Stimulated activated CD8-positive, alpha-beta memory T cell treated with anti-CD3 and anti-CD28 coated beads, Interleukin-7, amount 100 ng/mL, for 1 hour (primary cell): ENCODE results near the gene GDI1.

Experiments
- DNase-seq, 2 donors: peaks; one replicate each; pipeline ENCODE4 v3.0.0-alpha.2; 2020; ENCODE audit warnings: low read depth in 2 of 2

Gene GDI1

DNA sequence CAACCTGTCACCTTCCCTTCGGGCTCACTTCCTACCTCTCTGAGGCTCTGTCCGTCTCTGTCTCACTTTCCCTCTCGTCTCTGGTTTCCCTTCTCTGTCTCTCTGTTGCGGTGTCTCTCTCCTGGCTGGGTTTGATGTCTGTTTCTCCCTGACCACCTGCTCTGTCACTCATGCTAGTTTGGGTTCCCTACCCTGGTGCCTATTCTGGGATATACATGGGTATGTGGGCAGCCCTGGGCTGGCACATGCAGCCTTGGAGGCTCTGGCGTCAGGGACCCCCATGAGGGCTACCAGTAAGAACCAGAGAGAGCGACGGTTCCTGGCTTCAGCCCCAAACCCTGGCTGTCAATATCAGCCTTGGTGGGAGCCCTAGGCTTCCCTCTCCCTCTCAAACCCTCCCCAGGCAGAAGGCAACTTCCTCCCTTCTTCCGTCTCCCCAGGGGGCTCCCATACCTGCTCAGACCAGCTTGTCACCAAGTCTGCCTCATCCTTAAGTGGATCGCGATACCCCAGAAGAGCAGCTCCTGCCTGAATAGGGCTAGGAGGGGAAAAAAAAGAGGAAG lies 28.2 kb upstream of the GDI1 start:
- DNase-seq, result no peak

GRCh38 chrX:154409222-154409871 lies 27.6 kb upstream of the GDI1 start, which contains the start of gene DNASE1L1:
Gene DNASE1L1 (minus strand): TSS chrX:154409254. CDS start chrX:154405568, 3,686 bp downstream.
- no peak for DNase-seq

GRCh38 chrX:154411981-154412340 lies 25.0 kb upstream of the GDI1 start:
- peak in 1 of 2 donors; percentile 18 for DNase-seq

DNA sequence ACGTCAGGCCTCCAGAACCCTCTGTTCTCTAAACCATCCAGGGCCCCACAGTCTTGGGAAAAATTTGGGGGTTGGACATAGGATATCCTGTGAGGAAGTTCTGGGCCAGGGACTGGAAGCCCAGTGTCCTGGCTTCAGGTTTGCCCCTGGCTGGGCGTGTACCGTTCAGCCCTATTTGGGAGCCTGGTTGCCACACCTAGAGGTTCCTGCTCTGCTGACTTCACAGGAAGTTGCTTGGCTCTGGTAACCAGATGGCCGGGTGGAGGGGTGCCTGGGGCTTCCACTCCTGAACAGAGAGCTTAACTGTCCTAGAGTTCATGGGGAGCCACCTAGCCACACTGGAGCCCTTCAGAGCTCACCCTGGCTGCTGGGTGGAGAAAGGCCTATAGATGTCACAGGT lies 24.5 kb upstream of the GDI1 start:
- no peak for DNase-seq

DNA sequence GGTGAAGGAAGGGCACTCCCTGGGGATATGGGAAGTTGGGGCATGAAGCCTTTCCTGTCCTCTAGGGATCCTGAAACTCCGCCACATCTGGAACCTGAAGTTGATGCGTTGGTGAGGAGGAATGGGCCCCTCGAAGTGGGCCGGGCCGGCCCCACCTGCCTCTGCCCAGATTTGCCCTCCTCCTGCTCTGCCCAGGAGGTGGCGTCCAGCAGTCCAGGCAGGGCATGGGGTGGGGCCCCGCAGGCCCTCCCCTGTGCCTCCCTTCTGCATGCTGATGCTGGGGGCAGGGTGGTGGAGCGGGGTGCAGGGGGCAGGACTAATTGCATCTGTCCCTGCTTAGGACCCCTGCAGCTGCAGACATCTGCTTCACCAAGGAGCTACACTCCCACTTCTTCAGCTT lies 23.8 kb upstream of the GDI1 start:
- no peak for DNase-seq

DNA sequence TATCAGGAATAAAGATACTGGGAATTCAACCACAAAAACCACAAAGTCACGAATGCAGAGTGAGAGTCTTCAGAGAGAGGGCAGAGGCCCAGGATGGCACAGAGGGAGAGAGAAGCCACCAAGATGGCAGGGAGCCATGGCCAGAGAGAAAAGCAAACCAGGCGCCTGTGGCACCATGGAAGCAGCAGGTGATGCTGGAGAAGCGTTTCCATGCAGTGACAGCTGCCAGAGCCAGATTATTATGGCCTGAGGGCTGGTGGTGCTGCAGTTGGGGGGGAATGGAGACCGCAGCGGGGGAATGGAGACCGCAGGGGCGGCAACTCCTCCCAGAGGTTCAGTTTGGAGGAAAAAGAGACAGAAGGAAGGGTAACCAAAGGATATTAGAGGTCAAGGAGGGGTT lies 19.8 kb upstream of the GDI1 start:
- DNase-seq, result no peak

GRCh38 chrX:154419189-154419588 lies 17.8 kb upstream of the GDI1 start:
- DNase-seq, result no peak

DNA sequence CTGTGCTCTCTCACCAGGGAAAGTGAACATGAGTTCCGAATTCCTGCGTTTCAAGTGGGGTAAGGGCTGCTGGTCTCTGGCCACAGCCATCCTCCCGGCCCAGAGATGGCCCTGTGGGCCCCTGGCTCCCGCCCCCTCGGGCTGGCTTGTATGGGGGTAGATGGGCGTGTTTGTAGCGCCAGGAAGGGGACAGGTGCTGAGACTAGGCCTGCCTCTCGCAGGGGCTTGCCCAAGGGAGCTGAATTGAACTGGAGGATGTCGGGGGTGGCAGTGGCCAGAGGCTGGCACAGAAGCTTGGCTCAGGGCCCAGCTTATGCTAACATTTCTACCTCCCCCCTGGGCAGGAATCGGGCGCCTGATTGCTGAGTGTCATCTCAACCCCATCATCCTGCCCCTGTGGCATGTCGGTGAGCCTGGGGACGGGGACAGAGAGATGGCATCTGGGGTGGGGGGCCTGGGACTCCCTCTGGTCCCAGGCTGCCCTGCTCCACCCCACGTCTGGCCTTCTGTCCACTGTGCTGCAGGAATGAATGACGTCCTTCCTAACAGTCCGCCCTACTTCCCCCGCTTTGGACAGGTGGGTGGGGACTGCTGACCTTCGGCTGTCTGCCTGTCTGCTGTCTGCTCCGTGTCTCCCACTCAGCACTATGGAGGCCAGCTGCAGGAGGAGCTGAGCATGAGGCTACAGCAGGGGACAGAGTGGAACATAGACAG lies 17.1 kb upstream of the GDI1 start:
- no peak for DNase-seq

DNA sequence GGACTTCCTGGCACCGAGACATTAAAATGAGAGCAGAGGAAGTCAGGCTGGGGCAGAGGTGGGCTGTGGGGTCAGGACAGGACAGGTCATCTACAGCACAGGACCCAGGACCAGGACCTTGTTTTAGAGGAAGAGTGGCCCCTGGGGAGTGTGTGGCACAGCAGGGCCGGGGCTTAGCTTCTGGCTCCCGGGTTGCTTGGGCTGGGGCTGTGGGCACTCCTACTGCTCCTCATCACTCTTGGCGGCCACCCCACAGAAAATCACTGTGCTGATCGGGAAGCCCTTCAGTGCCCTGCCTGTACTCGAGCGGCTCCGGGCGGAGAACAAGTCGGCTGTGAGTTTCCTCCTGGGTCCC lies 16.6 kb upstream of the GDI1 start:
- no peak for DNase-seq

GRCh38 chrX:154426916-154427770 lies 9.8 kb upstream of the GDI1 start:
- no peak for DNase-seq

DNA sequence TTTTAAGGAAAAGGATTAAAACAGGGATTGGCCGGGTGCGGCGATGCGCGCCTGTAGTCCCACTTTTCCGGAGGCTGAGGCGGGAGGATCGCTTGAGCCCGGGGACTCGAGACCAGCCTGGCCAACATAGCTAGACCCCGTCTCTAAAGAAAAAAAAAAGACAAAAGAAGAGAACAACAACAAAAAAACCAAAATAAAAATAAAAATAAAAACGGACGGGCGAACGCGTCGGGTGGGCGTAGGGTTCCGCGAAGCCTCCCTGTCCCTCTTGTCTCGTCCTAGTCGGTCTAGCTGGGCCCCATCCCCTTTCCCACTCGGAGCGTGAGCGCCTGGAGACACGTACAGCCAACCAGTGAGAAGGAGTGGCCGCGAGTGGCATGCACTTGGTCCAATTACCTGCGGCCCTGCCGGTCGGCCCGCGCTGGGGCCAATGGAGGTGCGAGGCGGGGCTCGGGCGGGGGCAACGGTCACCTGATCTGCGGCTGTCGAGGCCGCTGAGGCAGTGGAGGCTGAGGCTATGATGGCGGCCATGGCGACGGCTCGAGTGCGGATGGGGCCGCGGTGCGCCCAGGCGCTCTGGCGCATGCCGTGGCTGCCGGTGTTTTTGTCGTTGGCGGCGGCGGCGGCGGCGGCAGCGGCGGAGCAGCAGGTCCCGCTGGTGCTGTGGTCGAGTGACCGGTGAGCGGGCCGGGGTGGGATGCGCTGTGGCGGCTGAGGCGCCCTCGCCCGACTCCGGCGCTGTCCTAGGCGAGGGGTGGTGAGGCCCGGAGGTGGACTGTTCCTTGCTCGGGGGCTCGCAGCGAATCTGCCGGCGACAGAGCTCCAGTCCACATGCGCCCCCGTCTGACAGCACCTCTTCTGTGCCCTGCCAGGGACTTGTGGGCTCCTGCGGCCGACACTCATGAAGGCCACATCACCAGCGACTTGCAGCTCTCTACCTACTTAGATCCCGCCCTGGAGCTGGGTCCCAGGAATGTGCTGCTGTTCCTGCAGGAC lies 8.5 kb upstream of the GDI1 start, which contains the start of gene ATP6AP1:
Gene ATP6AP1, plus strand, starts transcription at position 502 of the 996 bp plus-strand sequence. Its CDS starts 16 bp downstream, at position 518.
- DNase-seq, result peak; percentile 66 to 71

- DNase-seq, result no peak
These were observed 7.2 kb upstream of the GDI1 start for GRCh38 chrX:154429711-154430110.

GRCh38 chrX:154430479-154430878 lies 6.5 kb upstream of the GDI1 start:
- no peak for DNase-seq

DNA sequence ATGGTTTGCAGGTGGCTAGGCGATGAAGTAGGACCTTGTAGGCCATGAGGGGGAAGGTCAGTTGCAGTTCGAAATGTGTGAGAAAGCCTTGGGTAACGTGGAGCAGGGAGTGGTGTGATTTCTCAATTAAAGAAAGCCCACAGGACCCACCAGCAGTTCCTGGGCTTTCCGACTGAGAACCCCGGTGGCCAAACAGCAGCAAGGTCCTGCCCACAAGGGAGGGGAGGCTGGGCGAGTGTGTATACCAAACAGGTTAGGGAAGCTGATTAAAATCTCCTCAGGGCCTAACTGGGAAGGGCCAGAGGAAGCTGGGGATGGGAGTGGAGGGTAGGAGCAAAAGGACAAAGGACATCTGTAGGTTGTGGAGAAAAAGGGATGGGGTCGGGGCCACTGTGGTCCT lies 6.0 kb upstream of the GDI1 start:
- no peak for DNase-seq

GRCh38 chrX:154431341-154431740 lies 5.6 kb upstream of the GDI1 start:
- no peak for DNase-seq

- no peak for DNase-seq
These were observed 4.7 kb upstream of the GDI1 start for GRCh38 chrX:154432210-154432609.

DNA sequence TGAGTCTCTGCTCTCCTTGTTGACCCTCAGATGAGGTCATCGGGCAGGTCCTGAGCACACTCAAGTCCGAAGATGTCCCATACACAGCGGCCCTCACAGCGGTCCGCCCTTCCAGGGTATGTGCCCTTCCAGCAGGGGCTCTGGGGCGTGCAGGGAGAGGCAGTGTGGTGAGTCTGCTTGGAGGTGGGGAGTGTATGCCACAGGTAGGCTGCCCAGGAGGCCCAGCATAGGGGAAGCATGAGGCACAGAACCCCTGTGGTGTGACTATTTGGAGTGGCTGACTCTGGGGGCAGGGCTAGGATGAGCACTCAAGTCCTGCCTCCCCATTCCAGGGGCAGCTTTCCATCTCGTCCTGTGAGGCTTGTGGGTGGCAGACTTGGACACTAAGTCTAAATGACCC lies 3.3 kb upstream of the GDI1 start:
- no peak for DNase-seq

DNA sequence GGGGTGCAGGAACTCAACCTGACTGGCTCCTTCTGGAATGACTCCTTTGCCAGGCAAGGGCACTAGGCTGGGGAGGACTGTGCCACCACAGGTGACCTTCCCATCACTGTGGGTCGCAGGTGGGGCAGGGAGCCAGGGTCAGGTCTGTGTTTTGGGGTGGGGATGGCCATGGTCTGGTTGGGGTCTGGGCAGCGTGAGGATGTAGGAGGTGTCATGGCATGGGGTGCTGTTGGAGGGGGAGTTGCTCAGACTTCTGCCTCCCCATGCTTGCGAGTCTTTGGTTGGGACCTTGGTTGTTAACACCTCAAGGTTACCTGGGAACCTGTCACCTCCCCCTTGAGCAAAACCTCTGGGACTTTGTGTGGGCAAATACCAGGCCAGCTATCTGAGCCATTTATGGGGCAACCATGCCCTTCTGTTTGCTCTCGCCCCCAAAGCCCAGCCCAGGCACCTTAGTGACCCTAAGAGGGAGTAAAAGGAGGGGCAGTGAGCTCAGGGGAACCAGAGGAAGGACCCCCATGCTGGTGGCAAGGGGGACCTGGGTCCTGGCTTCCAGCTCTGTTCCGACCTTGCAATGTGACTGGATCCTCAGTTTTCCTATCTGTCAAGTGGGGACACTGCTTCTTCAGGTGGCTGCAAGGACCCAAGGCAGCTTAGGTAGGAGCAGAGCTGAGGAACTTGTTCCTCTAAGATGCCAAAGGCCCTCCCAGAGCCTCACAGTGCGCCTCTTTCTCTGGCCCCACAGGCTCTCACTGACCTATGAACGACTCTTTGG lies 2.4 kb upstream of the GDI1 start:
- no peak for DNase-seq

DNA sequence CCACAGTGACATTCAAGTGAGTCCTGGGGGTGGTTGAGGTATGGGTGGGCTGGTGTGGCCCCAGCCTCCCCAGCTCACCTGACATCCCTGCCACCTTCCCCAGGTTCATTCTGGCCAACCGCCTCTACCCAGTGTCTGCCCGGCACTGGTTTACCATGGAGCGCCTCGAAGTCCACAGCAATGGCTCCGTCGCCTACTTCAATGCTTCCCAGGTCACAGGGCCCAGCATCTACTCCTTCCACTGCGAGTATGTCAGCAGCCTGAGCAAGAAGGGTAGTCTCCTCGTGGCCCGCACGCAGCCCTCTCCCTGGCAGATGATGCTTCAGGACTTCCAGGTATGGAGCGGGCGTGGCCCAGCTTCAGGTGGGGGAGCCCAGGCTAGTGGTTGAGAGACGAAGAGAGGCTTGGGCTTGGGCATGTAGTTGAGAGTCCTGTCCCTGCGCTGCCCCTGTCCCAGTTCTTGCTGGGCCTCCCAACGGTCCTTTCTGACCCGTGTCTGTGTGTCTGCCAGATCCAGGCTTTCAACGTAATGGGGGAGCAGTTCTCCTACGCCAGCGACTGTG lies 1.7 kb upstream of the GDI1 start:
- no peak for DNase-seq
